ENCODE data around the gene ZNF556.

GRCh38 chr19:2824129-2824528 is 43.0 kb upstream of the ZNF556 start:
- TF ChIP-seq, protein P1, sequence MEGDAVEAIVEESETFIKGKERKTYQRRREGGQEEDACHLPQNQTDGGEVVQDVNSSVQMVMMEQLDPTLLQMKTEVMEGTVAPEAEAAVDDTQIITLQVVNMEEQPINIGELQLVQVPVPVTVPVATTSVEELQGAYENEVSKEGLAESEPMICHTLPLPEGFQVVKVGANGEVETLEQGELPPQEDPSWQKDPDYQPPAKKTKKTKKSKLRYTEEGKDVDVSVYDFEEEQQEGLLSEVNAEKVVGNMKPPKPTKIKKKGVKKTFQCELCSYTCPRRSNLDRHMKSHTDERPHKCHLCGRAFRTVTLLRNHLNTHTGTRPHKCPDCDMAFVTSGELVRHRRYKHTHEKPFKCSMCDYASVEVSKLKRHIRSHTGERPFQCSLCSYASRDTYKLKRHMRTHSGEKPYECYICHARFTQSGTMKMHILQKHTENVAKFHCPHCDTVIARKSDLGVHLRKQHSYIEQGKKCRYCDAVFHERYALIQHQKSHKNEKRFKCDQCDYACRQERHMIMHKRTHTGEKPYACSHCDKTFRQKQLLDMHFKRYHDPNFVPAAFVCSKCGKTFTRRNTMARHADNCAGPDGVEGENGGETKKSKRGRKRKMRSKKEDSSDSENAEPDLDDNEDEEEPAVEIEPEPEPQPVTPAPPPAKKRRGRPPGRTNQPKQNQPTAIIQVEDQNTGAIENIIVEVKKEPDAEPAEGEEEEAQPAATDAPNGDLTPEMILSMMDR (conservative IDR thresholded peaks at IDR 0.05; ENCODE audit: low read depth in 2 of 2), result no peak
- TF ChIP-seq EZH2 (IDR thresholded peaks at IDR 0.05; ENCODE audit: low read depth, unreplicated experiment) (no peak), ZNF331 (CRISPR knock-in tag; IDR thresholded peaks at IDR 0.05; ENCODE audit: low read depth) (no peak), EZH2phosphoT487 (IDR thresholded peaks at IDR 0.05; ENCODE audit: unreplicated experiment) (no peak), POLR2AphosphoS5 (IDR thresholded peaks at IDR 0.05; ENCODE audit: low read depth) (no peak), CREB1 (CRISPR knock-in tag; IDR thresholded peaks at IDR 0.05; ENCODE audit: low read depth) (no peak), ETS1 (IDR thresholded peaks at IDR 0.05) (no peak)
- TF ChIP-seq, protein P2, sequence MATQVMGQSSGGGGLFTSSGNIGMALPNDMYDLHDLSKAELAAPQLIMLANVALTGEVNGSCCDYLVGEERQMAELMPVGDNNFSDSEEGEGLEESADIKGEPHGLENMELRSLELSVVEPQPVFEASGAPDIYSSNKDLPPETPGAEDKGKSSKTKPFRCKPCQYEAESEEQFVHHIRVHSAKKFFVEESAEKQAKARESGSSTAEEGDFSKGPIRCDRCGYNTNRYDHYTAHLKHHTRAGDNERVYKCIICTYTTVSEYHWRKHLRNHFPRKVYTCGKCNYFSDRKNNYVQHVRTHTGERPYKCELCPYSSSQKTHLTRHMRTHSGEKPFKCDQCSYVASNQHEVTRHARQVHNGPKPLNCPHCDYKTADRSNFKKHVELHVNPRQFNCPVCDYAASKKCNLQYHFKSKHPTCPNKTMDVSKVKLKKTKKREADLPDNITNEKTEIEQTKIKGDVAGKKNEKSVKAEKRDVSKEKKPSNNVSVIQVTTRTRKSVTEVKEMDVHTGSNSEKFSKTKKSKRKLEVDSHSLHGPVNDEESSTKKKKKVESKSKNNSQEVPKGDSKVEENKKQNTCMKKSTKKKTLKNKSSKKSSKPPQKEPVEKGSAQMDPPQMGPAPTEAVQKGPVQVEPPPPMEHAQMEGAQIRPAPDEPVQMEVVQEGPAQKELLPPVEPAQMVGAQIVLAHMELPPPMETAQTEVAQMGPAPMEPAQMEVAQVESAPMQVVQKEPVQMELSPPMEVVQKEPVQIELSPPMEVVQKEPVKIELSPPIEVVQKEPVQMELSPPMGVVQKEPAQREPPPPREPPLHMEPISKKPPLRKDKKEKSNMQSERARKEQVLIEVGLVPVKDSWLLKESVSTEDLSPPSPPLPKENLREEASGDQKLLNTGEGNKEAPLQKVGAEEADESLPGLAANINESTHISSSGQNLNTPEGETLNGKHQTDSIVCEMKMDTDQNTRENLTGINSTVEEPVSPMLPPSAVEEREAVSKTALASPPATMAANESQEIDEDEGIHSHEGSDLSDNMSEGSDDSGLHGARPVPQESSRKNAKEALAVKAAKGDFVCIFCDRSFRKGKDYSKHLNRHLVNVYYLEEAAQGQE (IDR thresholded peaks at IDR 0.05; ENCODE audit: unreplicated experiment), result no peak

Data from GM23338 (cell line).